Astrocyte (in vitro differentiated cells and primary cell): ENCODE data around the gene STING1. TPM values are rescaled to one million over a fixed set of nuclear protein-coding genes. Genes with fewer than 3 reads are reported as not detected.

Source experiments
- DNase-seq: peaks from one replicate; pipeline ENCODE4 v3.0.0-alpha.2; 2010; ENCODE audit warnings: low read depth
- FAIRE-seq: peaks from 2 replicates; lab custom pipeline; 2011; peaks lifted over from hg19 to GRCh38; lab: Jason Lieb, UNC
- H2AFZ ChIP-seq: 2 replicates; pipeline ENCODE4 v1.6.0; 2012; ENCODE audit warnings: low read depth, low read length, inconsistent platforms
- H3K27ac ChIP-seq: 2 replicates; pipeline ENCODE4 v1.5.1; 2011; ENCODE audit warnings: low read depth, low read length, inconsistent platforms
- H3K27me3 ChIP-seq: 2 replicates; pipeline ENCODE4 v1.6.0; 2011; ENCODE audit warnings: low read length, inconsistent platforms; ENCODE audit not compliant: insufficient read depth
- H3K36me3 ChIP-seq: 2 replicates; pipeline ENCODE4 v1.5.1; 2011; ENCODE audit warnings: low read length, inconsistent platforms; ENCODE audit not compliant: insufficient read depth
- H3K4me1 ChIP-seq: 2 replicates; pipeline ENCODE4 v1.5.1; 2011; ENCODE audit warnings: low read length, inconsistent platforms; ENCODE audit not compliant: insufficient read depth
- H3K4me2 ChIP-seq: 2 replicates; pipeline ENCODE4 v1.6.0; 2012; ENCODE audit warnings: low read length, inconsistent platforms
- H3K4me3 ChIP-seq: 2 replicates; pipeline ENCODE4 v1.5.1; 2011; ENCODE audit warnings: low read depth, mild to moderate bottlenecking, low read length, inconsistent platforms; ENCODE audit not compliant: insufficient read depth
- H3K79me2 ChIP-seq: 2 replicates; pipeline ENCODE4 v1.6.0; 2012; ENCODE audit warnings: mild to moderate bottlenecking, low read length, inconsistent platforms; ENCODE audit not compliant: insufficient read depth
- H3K9ac ChIP-seq: 2 replicates; pipeline ENCODE4 v1.6.0; 2012; ENCODE audit warnings: mild to moderate bottlenecking, low read length, inconsistent platforms
- H3K9me3 ChIP-seq: 2 replicates; pipeline ENCODE4 v1.5.1; 2012; ENCODE audit warnings: low read depth, mild to moderate bottlenecking, low read length, inconsistent platforms; ENCODE audit not compliant: insufficient read depth
- H4K20me1 ChIP-seq: 2 replicates; pipeline ENCODE4 v1.6.0; 2012; ENCODE audit warnings: low read length, inconsistent platforms; ENCODE audit not compliant: insufficient read depth
- H3K27ac Mint-ChIP-seq: one replicate; pipeline ENCODE4 v1.8.0; 2021; ENCODE audit warnings: mild to moderate bottlenecking, mixed read lengths; ENCODE audit not compliant: unreplicated experiment
- H3K27me3 Mint-ChIP-seq: one replicate; pipeline ENCODE4 v1.8.0; 2021; ENCODE audit warnings: low read depth, mixed read lengths; ENCODE audit not compliant: unreplicated experiment
- H3K36me3 Mint-ChIP-seq: one replicate; pipeline ENCODE4 v1.8.0; 2021; ENCODE audit warnings: low read depth, mixed read lengths; ENCODE audit not compliant: unreplicated experiment
- H3K4me1 Mint-ChIP-seq: one replicate; pipeline ENCODE4 v1.8.0; 2021; ENCODE audit warnings: low read depth, mixed read lengths; ENCODE audit not compliant: unreplicated experiment
- H3K4me3 Mint-ChIP-seq: one replicate; pipeline ENCODE4 v1.8.0; 2021; ENCODE audit warnings: mild to moderate bottlenecking, moderate library complexity, mixed read lengths; ENCODE audit not compliant: unreplicated experiment
- H3K9me3 Mint-ChIP-seq: one replicate; pipeline ENCODE4 v1.8.0; 2021; ENCODE audit warnings: mild to moderate bottlenecking, mixed read lengths; ENCODE audit not compliant: unreplicated experiment
- EZH2 ChIP-seq: IDR thresholded peaks from 2 replicates; pipeline ENCODE4 v1.6.1; 2012; ENCODE audit warnings: mild to moderate bottlenecking, low read length, inconsistent platforms; ENCODE audit not compliant: insufficient read depth
- total RNA-seq: library from RNA; stranded (reverse); gene quantifications from 2 replicates; pipeline ENCODE4 v1.2.1, GENCODE V29; 2021
- TF ChIP-seq, protein P1 (sequence below): IDR thresholded peaks from 2 replicates; pipeline ENCODE4 v1.5.1; 2011; ENCODE audit warnings: low read depth, mild to moderate bottlenecking, inconsistent platforms, low read length, moderate library complexity; ENCODE audit not compliant: insufficient read depth

The STING1 gene
- total RNA-seq, 1 donor from 2014 or later: 3.3 TPM

DNA sequence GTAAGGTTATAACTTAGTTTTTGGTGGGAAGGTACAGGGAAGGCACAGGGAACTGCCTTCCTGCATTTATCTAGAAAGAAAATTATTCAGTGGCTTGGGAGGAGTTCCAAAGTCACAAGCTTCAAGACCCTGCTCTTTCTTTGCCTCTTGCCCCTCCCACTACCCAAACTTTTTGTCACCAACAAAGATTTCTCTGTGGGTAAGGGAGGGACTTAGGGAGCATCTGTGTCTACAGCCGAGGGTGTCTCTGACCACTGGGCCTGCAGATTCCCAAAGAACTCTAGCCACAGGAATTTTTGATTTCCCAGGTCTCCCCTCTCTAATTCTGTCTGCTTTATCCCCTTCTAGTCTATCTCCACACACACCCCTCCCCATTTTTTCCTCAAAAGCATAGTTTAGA is 22.1 kb downstream of the STING1 start:
- Histone ChIP-seq H3K9me3 (no peaks in the 10 kb centered on the region), H3K27ac (peak overlapping the region; percentile 96), H3K4me2 (peak overlapping the region; percentile 77), H3K9ac (peak overlapping the region; percentile 77), H3K27me3 (no peaks in the 10 kb centered on the region), H3K79me2 (no peaks in the 10 kb centered on the region), H4K20me1 (no peaks in the 10 kb centered on the region), H3K4me1 (peaks cover 51% of the 10 kb centered on the region), H3K36me3 (no peaks in the 10 kb centered on the region), H2AFZ (no peak overlapping the region), H3K4me3 (no peak overlapping the region)
- Mint-ChIP-seq H3K27ac (peak overlapping the region; percentile 41), H3K4me1 (peaks cover 31% of the 10 kb centered on the region), H3K27me3 (peaks cover 6% of the 10 kb centered on the region), H3K36me3 (no peaks in the 10 kb centered on the region), H3K9me3 (no peaks in the 10 kb centered on the region), H3K4me3 (no peak overlapping the region)
- no peak for FAIRE-seq
- peak; percentile 29 for DNase-seq
- TF ChIP-seq, protein P1, sequence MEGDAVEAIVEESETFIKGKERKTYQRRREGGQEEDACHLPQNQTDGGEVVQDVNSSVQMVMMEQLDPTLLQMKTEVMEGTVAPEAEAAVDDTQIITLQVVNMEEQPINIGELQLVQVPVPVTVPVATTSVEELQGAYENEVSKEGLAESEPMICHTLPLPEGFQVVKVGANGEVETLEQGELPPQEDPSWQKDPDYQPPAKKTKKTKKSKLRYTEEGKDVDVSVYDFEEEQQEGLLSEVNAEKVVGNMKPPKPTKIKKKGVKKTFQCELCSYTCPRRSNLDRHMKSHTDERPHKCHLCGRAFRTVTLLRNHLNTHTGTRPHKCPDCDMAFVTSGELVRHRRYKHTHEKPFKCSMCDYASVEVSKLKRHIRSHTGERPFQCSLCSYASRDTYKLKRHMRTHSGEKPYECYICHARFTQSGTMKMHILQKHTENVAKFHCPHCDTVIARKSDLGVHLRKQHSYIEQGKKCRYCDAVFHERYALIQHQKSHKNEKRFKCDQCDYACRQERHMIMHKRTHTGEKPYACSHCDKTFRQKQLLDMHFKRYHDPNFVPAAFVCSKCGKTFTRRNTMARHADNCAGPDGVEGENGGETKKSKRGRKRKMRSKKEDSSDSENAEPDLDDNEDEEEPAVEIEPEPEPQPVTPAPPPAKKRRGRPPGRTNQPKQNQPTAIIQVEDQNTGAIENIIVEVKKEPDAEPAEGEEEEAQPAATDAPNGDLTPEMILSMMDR: no peak
- TF ChIP-seq EZH2: no peak

- peaks cover 51% of the 10 kb centered on the region for H3K4me1 ChIP-seq
- Mint-ChIP-seq H3K9me3 (no peaks in the 10 kb centered on the region), H3K36me3 (no peaks in the 10 kb centered on the region), H3K27ac (no peak overlapping the region), H3K4me3 (no peak overlapping the region), H3K4me1 (peaks cover 31% of the 10 kb centered on the region), H3K27me3 (peaks cover 9% of the 10 kb centered on the region)
- TF ChIP-seq EZH2: no peak
- TF ChIP-seq, protein P1: no peak
- H3K9ac ChIP-seq: peak overlapping the region; percentile 77
- DNase-seq (no peak), FAIRE-seq (no peak)
- H3K9me3 ChIP-seq: no peaks in the 10 kb centered on the region
- H4K20me1 ChIP-seq: no peaks in the 10 kb centered on the region
- H2AFZ ChIP-seq: peak overlapping the region; percentile 58
- H3K79me2 ChIP-seq: no peaks in the 10 kb centered on the region
- peak overlapping the region; percentile 62 for H3K4me2 ChIP-seq
- H3K27ac ChIP-seq: peak overlapping the region; percentile 96
- no peaks in the 10 kb centered on the region for H3K27me3 ChIP-seq
- peak overlapping the region; percentile 18 for H3K4me3 ChIP-seq
- H3K36me3 ChIP-seq: no peaks in the 10 kb centered on the region
Measured at GRCh38 chr5:139459451-139459934, 23.1 kb downstream of the STING1 start.
